NCI-H345 treated with DMSO at 0.1 percent for 48 hours (cell line): ENCODE measurements around the gene F10.
A peak's percentile ranks its signal among the peaks of the same experiment; 100 is the strongest.
"Not testable (repeated sequence)": the region's sequence is repeated elsewhere in the genome, so short reads cannot be mapped to it uniquely, and the experiment has no call there.

Experiments used
- DNase-seq: peaks from one replicate; lab custom pipeline; 2025; ENCODE audit not compliant: unreplicated experiment; lab: John Stamatoyannopoulos, UW

The F10 gene

DNA sequence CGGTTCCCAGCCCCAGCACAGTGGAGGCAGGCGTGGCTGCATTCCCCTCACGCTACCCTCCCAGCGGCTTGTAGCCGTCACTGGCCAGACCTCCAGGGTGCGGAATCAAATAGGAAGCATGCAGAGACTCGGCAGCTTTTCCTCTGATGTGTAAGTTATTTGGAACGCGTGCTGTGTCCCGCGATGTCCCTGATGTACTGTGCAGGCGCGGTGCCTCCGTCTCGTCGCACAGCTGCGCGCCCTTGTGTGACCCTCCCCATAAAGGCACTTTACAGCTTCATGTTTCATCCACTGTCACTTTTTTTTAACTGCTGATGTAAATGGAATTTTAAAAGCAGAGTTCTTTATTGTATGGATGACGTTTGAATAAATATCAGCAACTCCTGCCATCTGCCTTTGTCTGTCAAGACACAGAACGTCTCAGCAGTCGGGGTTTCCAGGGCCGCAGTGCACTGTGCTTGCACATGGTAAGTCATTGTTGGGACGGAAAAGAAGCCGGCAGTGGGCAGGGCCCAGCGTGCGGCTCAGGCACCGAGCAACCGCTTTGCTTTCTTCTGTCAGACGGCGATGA is 24.4 kb upstream of the F10 start:
- no peak for DNase-seq

- no peak for DNase-seq
These were observed 23.5 kb upstream of the F10 start for GRCh38 chr13:113099142-113099541.

DNA sequence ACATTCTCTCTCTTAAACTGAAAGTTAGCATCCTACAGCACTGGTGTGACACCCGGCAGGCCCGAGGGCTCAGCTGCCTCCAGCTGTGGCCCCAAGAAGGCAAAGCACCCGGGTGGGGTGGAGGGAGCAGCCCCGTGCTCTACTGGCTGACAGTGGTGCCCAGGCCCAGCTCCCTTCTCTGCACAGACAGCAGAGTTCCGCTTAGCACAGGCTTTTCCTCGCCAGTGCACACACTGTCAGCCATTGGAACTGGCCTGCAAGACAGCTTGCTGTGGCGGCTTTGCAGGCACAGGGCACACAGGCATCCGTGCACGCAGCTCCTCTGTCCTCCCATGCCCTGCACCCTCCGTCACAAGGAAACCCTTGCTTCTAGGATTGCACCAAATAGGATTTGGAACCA is 20.3 kb upstream of the F10 start:
- not testable (repeated sequence) for DNase-seq

DNA sequence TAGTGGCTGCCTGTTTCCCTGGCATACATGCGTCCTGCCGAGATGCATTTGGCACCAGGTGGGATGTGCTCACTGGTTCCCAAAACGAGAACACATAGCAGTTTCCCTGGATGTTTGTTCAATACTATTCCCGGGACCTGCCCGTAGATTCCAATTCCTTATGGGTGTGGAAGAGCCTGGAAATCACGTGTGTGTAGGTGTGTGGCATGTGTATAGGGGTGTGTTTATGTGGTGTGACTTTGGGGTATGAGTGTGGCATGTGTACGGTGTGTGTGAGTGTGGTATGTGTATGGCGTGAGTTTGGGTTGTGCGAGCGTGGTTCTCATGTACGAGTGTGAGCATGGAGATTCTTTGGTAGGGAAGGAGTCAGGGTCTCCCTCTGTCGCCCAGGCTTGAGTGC is 19.9 kb upstream of the F10 start:
- DNase-seq: no peak

DNA sequence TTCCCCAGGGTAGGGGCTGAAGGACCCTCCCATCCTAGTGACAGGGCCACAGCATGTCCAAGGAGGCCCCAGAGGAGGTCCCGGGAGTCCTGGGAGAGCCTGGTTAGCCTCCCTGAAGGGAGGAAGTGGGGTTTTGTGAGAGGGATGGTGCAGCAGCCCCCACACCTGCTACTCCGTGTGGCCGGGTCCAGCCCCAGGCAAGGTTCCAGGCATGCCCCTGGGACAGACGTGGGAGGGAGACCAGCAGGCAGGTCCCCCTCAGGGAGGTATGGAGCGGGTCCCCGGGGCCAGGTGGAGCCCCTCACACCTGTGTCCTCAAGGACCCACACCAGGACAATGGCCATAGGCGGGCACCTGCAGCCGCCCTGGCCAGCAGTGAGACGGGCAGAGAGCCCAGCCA is 19.0 kb upstream of the F10 start:
- DNase-seq: no peak

- DNase-seq: peak; percentile 15
These were observed 17.3 kb upstream of the F10 start, which contains the start of gene F7 for GRCh38 chr13:113105032-113105920. Gene F7, plus strand, starts transcription at chr13:113105791. Its CDS starts 51 bp downstream, at chr13:113105842.

DNA sequence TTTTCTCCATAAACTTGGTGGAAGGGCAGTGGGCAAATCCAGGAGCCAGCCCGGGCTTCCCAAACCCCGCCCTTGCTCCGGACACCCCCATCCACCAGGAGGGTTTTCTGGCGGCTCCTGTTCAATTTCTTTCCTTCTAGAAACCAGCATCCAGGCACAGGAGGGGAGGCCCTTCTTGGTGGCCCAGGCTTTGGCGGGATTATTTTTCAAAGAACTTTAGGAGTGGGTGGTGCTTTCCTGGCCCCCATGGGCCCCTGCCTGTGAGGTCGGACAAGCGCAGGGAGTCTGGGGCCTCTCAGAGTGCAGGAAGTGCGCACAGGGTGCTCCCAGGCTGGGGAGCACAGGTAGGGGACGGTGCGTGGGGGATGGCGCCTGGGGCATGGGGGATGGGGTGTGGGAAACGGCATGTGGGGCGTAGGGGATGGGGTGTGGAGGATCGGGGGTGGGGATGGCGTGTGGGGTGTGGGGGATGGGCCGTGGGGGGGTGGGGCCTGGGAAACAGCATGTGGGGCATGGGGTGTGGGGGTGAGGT is 16.6 kb upstream of the F10 start:
- no peak for DNase-seq

DNA sequence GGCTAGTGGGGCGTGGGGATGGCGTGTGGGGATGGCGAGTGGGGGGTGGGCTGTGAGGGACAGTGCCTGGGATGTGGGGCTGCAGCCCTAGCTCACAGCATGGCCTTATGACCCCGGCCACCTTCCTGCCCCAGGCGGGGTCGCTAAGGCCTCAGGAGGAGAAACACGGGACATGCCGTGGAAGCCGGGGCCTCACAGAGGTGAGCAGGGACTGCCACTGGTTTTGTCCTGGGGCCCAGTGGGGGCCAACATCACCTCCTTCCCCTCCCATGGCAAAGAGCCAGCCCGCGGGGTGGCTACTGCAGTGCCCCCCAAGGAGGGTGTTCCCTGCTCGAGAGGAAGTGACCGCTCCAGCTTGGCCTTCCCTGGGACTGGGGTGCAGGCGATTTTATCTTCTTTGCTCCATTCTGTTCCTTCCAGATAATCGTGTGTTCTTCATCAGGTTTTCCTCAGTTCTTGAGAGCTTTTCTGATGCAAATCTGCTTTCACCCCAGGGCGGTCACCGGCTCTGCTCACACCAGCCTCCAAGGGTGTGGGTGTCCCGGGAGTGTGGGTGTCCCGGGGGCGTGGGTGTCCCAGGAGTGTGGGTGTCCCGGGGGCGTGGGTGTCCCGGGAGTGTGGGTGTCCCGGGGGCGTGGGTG is 15.8 kb upstream of the F10 start:
- no peak for DNase-seq

DNA sequence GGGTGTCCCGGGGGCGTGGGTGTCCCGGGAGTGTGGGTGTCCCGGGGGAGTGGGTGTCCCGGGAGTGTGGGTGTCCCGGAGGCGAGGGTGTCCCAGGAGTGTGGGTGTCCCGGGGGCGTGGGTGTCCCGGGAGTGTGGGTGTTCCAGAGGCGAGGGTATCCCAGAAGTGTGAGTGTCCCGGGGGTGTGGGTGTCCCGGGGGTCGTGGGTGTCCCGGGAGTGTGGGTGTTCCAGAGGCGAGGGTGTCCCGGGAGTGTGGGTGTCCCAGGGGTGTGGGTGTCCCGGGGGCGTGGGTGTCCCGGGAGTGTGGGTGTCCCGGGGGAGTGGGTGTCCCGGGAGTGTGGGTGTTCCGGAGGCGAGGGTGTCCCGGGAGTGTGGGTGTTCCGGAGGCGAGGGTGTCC is 14.1 kb upstream of the F10 start:
- not testable (repeated sequence) for DNase-seq

- no peak for DNase-seq
These were observed 13.2 kb upstream of the F10 start for GRCh38 chr13:113109151-113110047.

DNA sequence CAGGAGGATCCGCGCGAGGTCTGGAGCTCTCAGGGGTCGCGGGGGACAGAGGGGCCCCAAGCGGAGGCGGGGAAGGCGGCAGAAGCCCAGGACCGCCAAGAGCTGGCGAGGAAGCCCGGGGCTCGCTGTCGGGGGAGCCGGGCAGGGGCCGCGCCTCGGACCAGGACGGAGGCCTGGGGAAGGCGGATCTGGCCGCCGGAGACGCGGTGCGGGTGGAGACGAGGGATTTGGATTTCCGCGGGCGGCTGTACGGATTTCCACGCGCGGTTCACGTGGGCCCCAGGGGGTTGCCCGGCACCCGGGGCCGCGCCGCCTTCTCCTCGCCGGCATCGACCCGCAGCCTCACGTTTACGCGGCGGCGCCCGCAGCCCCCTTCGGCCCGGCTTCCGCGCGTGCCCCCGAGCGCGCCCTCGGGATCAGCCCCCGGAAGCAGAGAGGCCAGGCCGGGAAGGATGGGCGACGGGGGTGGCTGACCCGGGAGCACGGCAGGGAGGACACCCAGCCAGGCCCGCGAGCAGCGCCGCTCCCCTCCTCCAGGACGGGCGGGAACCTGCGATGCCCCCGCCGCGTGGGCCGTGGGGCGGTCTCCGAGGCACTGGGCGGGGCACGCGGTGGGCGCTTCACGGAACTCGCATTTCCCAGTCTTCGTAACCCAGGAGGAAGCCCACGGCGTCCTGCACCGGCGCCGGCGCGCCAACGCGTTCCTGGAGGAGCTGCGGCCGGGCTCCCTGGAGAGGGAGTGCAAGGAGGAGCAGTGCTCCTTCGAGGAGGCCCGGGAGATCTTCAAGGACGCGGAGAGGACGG is 12.3 kb upstream of the F10 start:
- no peak for DNase-seq

- DNase-seq: no peak
These were observed 11.7 kb upstream of the F10 start for GRCh38 chr13:113110852-113111315.

- DNase-seq: not testable (repeated sequence)
These were observed 10.8 kb upstream of the F10 start for GRCh38 chr13:113111821-113112220.

- DNase-seq: not testable (repeated sequence)
These were observed 10.1 kb upstream of the F10 start for GRCh38 chr13:113112475-113112874.

- DNase-seq: no peak
These were observed 9.4 kb upstream of the F10 start for GRCh38 chr13:113112893-113113845.

DNA sequence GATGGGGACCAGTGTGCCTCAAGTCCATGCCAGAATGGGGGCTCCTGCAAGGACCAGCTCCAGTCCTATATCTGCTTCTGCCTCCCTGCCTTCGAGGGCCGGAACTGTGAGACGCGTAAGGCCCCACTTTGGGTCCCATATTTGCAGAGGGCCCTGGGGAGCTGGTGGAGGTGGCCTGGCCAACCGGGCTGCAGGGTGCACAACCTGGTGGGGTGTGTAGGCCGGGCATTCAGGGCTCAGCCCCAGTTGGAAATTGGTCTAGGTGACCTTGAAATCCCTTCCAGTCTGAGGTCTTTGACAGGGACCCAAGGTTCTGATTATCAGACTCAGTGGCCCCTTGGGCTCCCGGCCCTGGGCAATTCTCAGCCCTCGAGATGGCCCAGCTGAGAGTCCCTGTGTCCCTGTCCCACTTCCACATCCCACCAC is 8.7 kb upstream of the F10 start:
- no peak for DNase-seq

DNA sequence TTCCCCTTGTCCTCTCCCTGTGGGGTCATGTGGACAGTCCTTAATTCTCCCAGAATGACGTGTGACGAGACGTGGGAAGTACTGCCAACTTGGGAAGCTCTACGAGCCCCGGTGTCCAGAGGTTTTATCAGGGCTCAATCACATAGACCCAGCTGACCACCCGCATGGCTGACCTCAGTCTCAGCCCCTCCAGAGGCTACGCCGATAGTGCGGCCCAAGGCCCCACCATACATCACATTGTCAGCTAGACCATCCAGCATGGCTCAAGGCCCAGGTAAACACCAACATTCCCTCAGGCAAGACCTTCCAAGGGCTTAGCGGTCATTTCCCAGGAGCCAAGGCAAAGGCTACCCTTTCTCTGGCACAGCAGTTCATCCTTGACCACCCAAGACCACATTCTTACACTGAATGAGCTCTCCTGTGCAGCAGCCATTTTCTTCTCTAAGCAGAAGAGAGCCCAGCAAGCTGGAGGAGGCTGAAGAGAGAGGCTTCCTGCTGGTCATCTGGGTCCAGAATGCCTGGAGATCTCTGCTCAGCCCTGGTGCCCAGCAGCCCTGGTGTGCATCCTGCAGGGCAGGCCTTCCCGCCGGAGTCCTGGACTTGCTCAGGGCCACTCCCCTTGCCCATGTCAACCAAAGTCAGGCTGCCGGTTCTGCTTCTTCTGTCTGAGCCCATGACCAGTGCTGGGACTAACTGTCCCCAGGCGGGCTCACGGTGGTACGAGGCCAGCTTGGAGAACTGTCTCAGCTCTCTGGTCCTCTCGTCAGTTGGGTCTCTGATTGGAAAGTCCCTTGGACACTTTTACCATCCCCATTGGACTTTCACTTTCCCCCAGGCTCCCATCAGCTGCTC is 7.9 kb upstream of the F10 start:
- DNase-seq: no peak
